Astrocyte (in vitro differentiated cells and primary cell): ENCODE data around the gene TBC1D9B. TPM values are rescaled to one million over a fixed set of nuclear protein-coding genes. Genes with fewer than 3 reads are reported as not detected.

Experiments used
- DNase-seq: peaks from one replicate; pipeline ENCODE4 v3.0.0-alpha.2; 2010; ENCODE audit warnings: low read depth
- FAIRE-seq: peaks from 2 replicates; lab custom pipeline; 2011; peaks lifted over from hg19 to GRCh38; lab: Jason Lieb, UNC
- H2AFZ ChIP-seq: 2 replicates; pipeline ENCODE4 v1.6.0; 2012; ENCODE audit warnings: low read depth, low read length, inconsistent platforms
- H3K27ac ChIP-seq: 2 replicates; pipeline ENCODE4 v1.5.1; 2011; ENCODE audit warnings: low read depth, low read length, inconsistent platforms
- H3K27me3 ChIP-seq: 2 replicates; pipeline ENCODE4 v1.6.0; 2011; ENCODE audit warnings: low read length, inconsistent platforms; ENCODE audit not compliant: insufficient read depth
- H3K36me3 ChIP-seq: 2 replicates; pipeline ENCODE4 v1.5.1; 2011; ENCODE audit warnings: low read length, inconsistent platforms; ENCODE audit not compliant: insufficient read depth
- H3K4me1 ChIP-seq: 2 replicates; pipeline ENCODE4 v1.5.1; 2011; ENCODE audit warnings: low read length, inconsistent platforms; ENCODE audit not compliant: insufficient read depth
- H3K4me2 ChIP-seq: 2 replicates; pipeline ENCODE4 v1.6.0; 2012; ENCODE audit warnings: low read length, inconsistent platforms
- H3K4me3 ChIP-seq: 2 replicates; pipeline ENCODE4 v1.5.1; 2011; ENCODE audit warnings: low read depth, mild to moderate bottlenecking, low read length, inconsistent platforms; ENCODE audit not compliant: insufficient read depth
- H3K79me2 ChIP-seq: 2 replicates; pipeline ENCODE4 v1.6.0; 2012; ENCODE audit warnings: mild to moderate bottlenecking, low read length, inconsistent platforms; ENCODE audit not compliant: insufficient read depth
- H3K9ac ChIP-seq: 2 replicates; pipeline ENCODE4 v1.6.0; 2012; ENCODE audit warnings: mild to moderate bottlenecking, low read length, inconsistent platforms
- H3K9me3 ChIP-seq: 2 replicates; pipeline ENCODE4 v1.5.1; 2012; ENCODE audit warnings: low read depth, mild to moderate bottlenecking, low read length, inconsistent platforms; ENCODE audit not compliant: insufficient read depth
- H4K20me1 ChIP-seq: 2 replicates; pipeline ENCODE4 v1.6.0; 2012; ENCODE audit warnings: low read length, inconsistent platforms; ENCODE audit not compliant: insufficient read depth
- H3K27ac Mint-ChIP-seq: one replicate; pipeline ENCODE4 v1.8.0; 2021; ENCODE audit warnings: mild to moderate bottlenecking, mixed read lengths; ENCODE audit not compliant: unreplicated experiment
- H3K27me3 Mint-ChIP-seq: one replicate; pipeline ENCODE4 v1.8.0; 2021; ENCODE audit warnings: low read depth, mixed read lengths; ENCODE audit not compliant: unreplicated experiment
- H3K36me3 Mint-ChIP-seq: one replicate; pipeline ENCODE4 v1.8.0; 2021; ENCODE audit warnings: low read depth, mixed read lengths; ENCODE audit not compliant: unreplicated experiment
- H3K4me1 Mint-ChIP-seq: one replicate; pipeline ENCODE4 v1.8.0; 2021; ENCODE audit warnings: low read depth, mixed read lengths; ENCODE audit not compliant: unreplicated experiment
- H3K4me3 Mint-ChIP-seq: one replicate; pipeline ENCODE4 v1.8.0; 2021; ENCODE audit warnings: mild to moderate bottlenecking, moderate library complexity, mixed read lengths; ENCODE audit not compliant: unreplicated experiment
- H3K9me3 Mint-ChIP-seq: one replicate; pipeline ENCODE4 v1.8.0; 2021; ENCODE audit warnings: mild to moderate bottlenecking, mixed read lengths; ENCODE audit not compliant: unreplicated experiment
- CTCF ChIP-seq: IDR thresholded peaks from 2 replicates; pipeline ENCODE4 v1.5.1; 2011; ENCODE audit warnings: low read depth, mild to moderate bottlenecking, inconsistent platforms, low read length, moderate library complexity; ENCODE audit not compliant: insufficient read depth
- EZH2 ChIP-seq: IDR thresholded peaks from 2 replicates; pipeline ENCODE4 v1.6.1; 2012; ENCODE audit warnings: mild to moderate bottlenecking, low read length, inconsistent platforms; ENCODE audit not compliant: insufficient read depth
- total RNA-seq: library from RNA; stranded (reverse); gene quantifications from 2 replicates; pipeline ENCODE4 v1.2.1, GENCODE V29; 2021

The TBC1D9B gene
- total RNA-seq, 1 donor from 2014 or later, result 89.9 TPM

GRCh38 chr5:179900206-179900605 lies 7.5 kb downstream of the TBC1D9B start:
- Histone ChIP-seq H3K4me2 (no peak overlapping the region), H3K79me2 (peaks cover 41% of the 10 kb centered on the region), H3K36me3 (peaks cover 22% of the 10 kb centered on the region), H2AFZ (no peak overlapping the region), H3K4me1 (no peaks in the 10 kb centered on the region), H3K27ac (no peak overlapping the region), H3K9me3 (no peaks in the 10 kb centered on the region), H3K27me3 (no peaks in the 10 kb centered on the region), H3K9ac (no peak overlapping the region), H4K20me1 (peaks cover 51% of the 10 kb centered on the region), H3K4me3 (no peak overlapping the region)
- Mint-ChIP-seq H3K27me3 (no peaks in the 10 kb centered on the region), H3K9me3 (no peaks in the 10 kb centered on the region), H3K4me3 (no peak overlapping the region), H3K4me1 (no peaks in the 10 kb centered on the region), H3K36me3 (peaks cover 16% of the 10 kb centered on the region), H3K27ac (no peak overlapping the region)
- TF ChIP-seq CTCF (no peak), EZH2 (no peak)
- FAIRE-seq (no peak), DNase-seq (no peak)

GRCh38 chr5:179895861-179896260 lies 11.8 kb downstream of the TBC1D9B start:
- H3K4me3 Mint-ChIP-seq, result no peak overlapping the region
- FAIRE-seq (no peak), DNase-seq (no peak)
- peaks cover 31% of the 10 kb centered on the region for H3K36me3 Mint-ChIP-seq
- no peak overlapping the region for H2AFZ ChIP-seq
- no peak overlapping the region for H3K27ac ChIP-seq
- H3K4me1 Mint-ChIP-seq, result no peaks in the 10 kb centered on the region
- no peaks in the 10 kb centered on the region for H3K27me3 Mint-ChIP-seq
- H3K4me2 ChIP-seq, result no peak overlapping the region
- no peak overlapping the region for H3K27ac Mint-ChIP-seq
- no peaks in the 10 kb centered on the region for H3K4me1 ChIP-seq
- no peaks in the 10 kb centered on the region for H3K9me3 ChIP-seq
- no peaks in the 10 kb centered on the region for H3K9me3 Mint-ChIP-seq
- H4K20me1 ChIP-seq, result peaks cover 27% of the 10 kb centered on the region
- TF ChIP-seq CTCF (no peak), EZH2 (no peak)
- no peak overlapping the region for H3K9ac ChIP-seq
- peaks cover 8% of the 10 kb centered on the region for H3K79me2 ChIP-seq
- H3K27me3 ChIP-seq, result no peaks in the 10 kb centered on the region
- H3K4me3 ChIP-seq, result no peak overlapping the region
- H3K36me3 ChIP-seq, result peaks cover 31% of the 10 kb centered on the region

- H2AFZ ChIP-seq, result no peak overlapping the region
- H3K4me2 ChIP-seq, result no peak overlapping the region
- FAIRE-seq (no peak), DNase-seq (no peak)
- Mint-ChIP-seq H3K27ac (no peak overlapping the region), H3K9me3 (no peaks in the 10 kb centered on the region), H3K4me1 (no peaks in the 10 kb centered on the region), H3K36me3 (peaks cover 38% of the 10 kb centered on the region), H3K27me3 (no peaks in the 10 kb centered on the region), H3K4me3 (no peak overlapping the region)
- no peak for TF ChIP-seq CTCF
- no peak for TF ChIP-seq EZH2
- no peak overlapping the region for H3K4me3 ChIP-seq
- H4K20me1 ChIP-seq, result peaks cover 11% of the 10 kb centered on the region
- H3K4me1 ChIP-seq, result no peaks in the 10 kb centered on the region
- peaks cover 29% of the 10 kb centered on the region for H3K36me3 ChIP-seq
- H3K79me2 ChIP-seq, result no peaks in the 10 kb centered on the region
- no peak overlapping the region for H3K9ac ChIP-seq
- H3K27ac ChIP-seq, result no peak overlapping the region
- H3K9me3 ChIP-seq, result no peaks in the 10 kb centered on the region
- no peaks in the 10 kb centered on the region for H3K27me3 ChIP-seq
Observed at GRCh38 chr5:179893958-179894895, 13.5 kb downstream of the TBC1D9B start.
